A549 treated with AZD9567 at 1 μM for 4 hours (cell line): ENCODE results near the gene P3H2. TPM values are rescaled to one million over a fixed set of nuclear protein-coding genes. Genes with fewer than 3 reads are reported as not detected.

Experiments
- total RNA-seq: library from RNA; stranded (reverse); fragments of 200-300 nt; extraction: Qiagen RNA extraction; gene quantifications from 5 replicates; pipeline ENCODE4 v1.2.3, GENCODE V29; 2022; ENCODE audit not compliant: insufficient read depth

The P3H2 gene, protein sequence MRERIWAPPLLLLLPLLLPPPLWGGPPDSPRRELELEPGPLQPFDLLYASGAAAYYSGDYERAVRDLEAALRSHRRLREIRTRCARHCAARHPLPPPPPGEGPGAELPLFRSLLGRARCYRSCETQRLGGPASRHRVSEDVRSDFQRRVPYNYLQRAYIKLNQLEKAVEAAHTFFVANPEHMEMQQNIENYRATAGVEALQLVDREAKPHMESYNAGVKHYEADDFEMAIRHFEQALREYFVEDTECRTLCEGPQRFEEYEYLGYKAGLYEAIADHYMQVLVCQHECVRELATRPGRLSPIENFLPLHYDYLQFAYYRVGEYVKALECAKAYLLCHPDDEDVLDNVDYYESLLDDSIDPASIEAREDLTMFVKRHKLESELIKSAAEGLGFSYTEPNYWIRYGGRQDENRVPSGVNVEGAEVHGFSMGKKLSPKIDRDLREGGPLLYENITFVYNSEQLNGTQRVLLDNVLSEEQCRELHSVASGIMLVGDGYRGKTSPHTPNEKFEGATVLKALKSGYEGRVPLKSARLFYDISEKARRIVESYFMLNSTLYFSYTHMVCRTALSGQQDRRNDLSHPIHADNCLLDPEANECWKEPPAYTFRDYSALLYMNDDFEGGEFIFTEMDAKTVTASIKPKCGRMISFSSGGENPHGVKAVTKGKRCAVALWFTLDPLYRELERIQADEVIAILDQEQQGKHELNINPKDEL
- total RNA-seq: 26.0 to 61.6 TPM (median 32.3 TPM) in 5 replicates

DNA sequence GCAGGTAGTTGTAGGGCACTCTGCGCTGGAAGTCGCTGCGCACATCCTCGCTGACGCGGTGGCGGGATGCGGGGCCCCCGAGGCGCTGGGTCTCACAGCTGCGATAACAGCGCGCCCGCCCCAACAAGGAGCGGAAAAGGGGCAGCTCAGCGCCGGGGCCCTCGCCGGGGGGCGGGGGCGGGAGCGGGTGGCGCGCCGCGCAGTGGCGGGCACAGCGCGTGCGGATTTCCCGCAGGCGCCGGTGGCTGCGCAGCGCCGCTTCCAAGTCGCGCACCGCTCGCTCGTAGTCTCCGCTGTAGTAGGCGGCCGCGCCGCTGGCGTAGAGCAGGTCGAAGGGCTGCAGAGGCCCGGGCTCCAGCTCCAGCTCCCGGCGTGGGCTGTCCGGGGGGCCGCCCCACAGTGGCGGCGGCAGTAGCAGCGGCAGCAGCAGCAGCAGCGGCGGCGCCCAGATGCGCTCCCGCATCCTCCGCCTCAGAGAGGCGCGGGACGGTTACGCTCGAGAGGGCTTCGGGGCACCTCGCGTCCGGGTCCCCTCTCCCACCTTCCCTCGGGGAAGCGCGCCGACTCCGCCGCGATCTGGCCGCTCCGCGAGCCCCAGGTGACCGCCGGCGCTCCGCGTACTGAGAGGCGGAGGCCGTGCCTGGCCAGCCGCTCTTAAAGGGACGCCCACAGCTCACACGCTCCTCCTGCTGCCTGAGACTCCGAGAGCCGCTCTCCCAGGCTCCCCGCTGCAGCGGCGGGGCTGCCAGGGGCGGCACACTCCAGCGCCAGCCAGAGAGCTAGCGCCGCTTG lies at the start of gene P3H2:
Gene P3H2 (minus strand): TSS at position 629 of the 792 bp plus-strand sequence. CDS start 166 bp downstream, at position 463.

Other genes starting within 250 kb of the P3H2 start
- gene CLDN1, start 201.5 kb upstream of the P3H2 start, total RNA-seq: 16.4 to 24.0 TPM (median 19.5 TPM) in 5 replicates